ENCODE results near the gene FAM83B.
A peak's percentile ranks its signal among the peaks of the same experiment; 100 is the strongest.
"Not testable (repeated sequence)": the region's sequence is repeated elsewhere in the genome, so short reads cannot be mapped to it uniquely, and the experiment has no call there.

Gene FAM83B

DNA sequence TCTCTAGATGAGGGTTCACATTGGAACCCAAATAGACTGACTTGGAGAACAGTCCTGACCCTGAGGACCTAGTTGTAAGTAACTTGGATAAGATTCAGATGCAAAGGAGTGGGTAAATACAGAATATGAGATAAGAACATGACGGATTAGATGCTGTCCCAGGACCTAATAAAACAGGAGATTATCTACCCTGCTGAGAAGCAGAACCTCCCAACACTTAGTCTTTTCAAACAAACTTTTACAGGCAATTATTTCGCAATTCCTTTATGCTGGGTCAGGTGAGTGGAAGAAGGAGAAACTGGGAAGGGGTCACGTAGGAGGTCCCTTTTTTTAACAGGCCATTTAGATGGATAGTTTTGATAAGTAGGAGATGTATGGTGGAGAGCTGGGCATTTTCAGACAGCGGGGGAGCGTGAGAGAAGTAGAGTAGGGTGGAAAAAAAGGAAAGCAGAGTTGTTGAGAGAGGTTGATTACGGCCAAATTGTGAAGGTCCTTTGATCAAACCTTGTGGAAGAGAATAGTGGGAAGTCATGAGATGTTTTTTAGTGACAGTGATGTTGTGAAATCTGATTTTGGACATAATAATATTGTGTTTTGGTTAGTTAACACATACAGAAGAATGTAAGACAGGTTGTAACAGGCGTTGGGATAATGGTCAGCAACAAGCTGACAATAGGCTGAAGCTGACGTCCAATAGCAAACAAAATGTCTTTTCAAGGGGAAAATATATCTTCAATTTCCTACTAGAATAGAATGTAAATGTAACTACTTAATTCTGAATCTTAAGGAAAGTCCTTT lies 32.8 kb downstream of the FAM83B start:
- no peak for TF ChIP-seq CTCF (conservative IDR thresholded peaks at IDR 0.05; ENCODE audit: control insufficient read depth, insufficient read depth, low read depth, low read length)
- H3K4me3 ChIP-seq (ENCODE audit: control insufficient read depth, low read depth, low read length): no peak overlapping the region
- DNase-seq (ENCODE audit: low read depth): no peak

DNA sequence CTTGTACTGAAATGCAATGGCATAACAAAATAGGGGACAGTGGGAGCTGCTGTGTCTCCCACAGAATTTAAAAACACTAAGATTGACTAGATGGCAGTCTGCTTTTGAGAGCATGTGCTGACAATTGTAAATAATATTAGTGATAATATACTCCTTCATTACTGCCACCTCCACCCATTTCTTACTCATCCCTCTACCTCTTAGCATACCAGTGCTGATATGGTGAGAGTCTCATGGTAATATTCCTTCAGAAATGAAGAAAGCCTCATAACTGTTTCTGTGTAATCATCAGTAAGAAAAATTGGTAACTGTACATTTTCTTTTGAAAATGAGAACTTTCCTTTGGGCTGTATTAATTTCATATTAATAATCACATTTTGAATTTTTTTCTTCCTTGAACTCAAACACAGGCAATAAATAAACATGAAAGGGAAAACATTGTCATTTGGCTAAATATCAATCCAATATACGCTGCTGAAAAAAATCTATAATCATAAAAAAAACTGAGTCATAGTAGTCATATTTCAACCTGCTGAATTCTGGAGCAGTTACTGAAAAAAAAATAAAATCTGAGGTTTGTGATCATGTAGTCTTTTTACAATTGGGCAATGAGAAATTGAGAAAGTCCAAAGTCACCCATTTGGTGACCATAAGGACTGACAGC lies 34.6 kb downstream of the FAM83B start:
- DNase-seq (ENCODE audit: low read depth): no peak
- TF ChIP-seq CTCF (conservative IDR thresholded peaks at IDR 0.05; ENCODE audit: control insufficient read depth, insufficient read depth, low read depth, low read length): no peak
- no peak overlapping the region for H3K4me3 ChIP-seq (ENCODE audit: control insufficient read depth, low read depth, low read length)

DNA sequence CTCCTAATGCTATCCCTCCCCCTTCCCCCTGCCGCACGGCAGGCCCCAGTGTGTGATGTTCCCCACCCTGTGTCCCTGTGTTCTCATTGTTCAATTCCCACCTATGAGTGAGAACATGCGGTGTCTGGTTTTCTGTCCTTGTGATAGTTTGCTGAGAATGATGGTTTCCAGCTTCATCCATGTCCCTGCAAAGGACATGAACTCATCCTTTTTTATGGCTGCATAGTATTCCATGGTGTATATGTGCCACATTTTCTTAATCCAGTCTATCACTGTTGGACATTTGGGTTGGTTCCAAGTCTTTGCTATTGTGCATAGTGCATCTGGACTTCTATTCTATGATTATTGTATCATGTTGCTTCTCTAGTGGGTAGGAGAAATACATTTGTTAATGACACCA lies 35.3 kb downstream of the FAM83B start:
- not testable (repeated sequence) for H3K4me3 ChIP-seq (ENCODE audit: control insufficient read depth, low read depth, low read length); DNase-seq (ENCODE audit: low read depth)

- DNase-seq (ENCODE audit: low read depth): no peak
- no peak overlapping the region for H3K4me3 ChIP-seq (ENCODE audit: control insufficient read depth, low read depth, low read length)
- TF ChIP-seq CTCF (conservative IDR thresholded peaks at IDR 0.05; ENCODE audit: control insufficient read depth, insufficient read depth, low read depth, low read length): no peak
These were observed 40.5 kb downstream of the FAM83B start for GRCh38 chr6:54886932-54887584.

DNA sequence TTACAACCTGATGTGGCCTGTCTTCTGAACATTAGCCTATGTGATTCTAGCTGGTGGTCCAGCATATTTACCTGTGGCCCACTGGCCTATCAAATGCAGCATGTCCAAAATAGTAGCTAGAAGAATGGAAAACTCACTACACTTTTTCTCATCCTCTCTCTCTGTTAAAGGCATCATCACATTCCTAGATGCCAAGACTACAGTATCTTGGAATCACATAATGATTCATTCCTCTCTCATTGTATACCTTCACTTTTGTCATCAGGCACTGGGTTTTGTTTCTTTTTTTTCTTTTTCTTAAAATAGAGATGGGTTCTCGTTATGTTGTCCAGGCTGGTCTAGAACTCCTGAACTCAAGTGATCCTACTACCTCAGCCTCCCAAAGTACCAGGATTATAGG lies 45.0 kb downstream of the FAM83B start:
- TF ChIP-seq CTCF (conservative IDR thresholded peaks at IDR 0.05; ENCODE audit: control insufficient read depth, insufficient read depth, low read depth, low read length): no peak
- no peak for DNase-seq (ENCODE audit: low read depth)
- H3K4me3 ChIP-seq (ENCODE audit: control insufficient read depth, low read depth, low read length): no peak overlapping the region

DNA sequence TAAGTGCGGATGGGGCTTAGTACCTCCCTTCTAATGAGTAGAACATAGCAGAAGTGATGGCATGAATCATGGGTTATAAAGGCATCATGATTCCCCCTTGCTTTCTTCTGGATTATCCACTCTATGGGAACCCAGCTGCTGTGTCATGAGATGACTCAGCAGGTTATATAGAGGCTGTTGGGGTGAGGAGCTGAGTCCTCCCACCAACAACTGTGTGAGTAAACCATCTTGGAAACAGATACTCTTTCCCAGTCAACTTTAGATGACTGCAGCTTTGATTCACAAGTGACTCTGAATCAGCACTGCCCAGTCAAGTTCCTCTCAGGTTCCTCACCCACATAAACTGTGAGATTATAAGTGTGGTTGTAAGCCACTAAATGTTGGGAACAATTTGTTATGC lies 46.3 kb downstream of the FAM83B start:
- TF ChIP-seq CTCF (conservative IDR thresholded peaks at IDR 0.05; ENCODE audit: control insufficient read depth, insufficient read depth, low read depth, low read length): no peak
- DNase-seq (ENCODE audit: low read depth): peak; percentile 89
- no peak overlapping the region for H3K4me3 ChIP-seq (ENCODE audit: control insufficient read depth, low read depth, low read length)

- no peak for DNase-seq (ENCODE audit: low read depth)
- no peak for TF ChIP-seq CTCF (conservative IDR thresholded peaks at IDR 0.05; ENCODE audit: control insufficient read depth, insufficient read depth, low read depth, low read length)
- H3K4me3 ChIP-seq (ENCODE audit: control insufficient read depth, low read depth, low read length): no peak overlapping the region
These were observed 47.2 kb downstream of the FAM83B start for GRCh38 chr6:54893818-54894217.
